Esophagus squamous epithelium (tissue), 4 donors: ENCODE results near the gene IMMP2L.

Experiments used
- POLR2A ChIP-seq, 4 donors: fragments of 450-650 bp; IDR thresholded peaks; one replicate each; pipeline ENCODE4 v1.6.1; 2017; ENCODE audit warnings: antibody characterized with exemption in 4 of 4, mild to moderate bottlenecking in 4 of 4, moderate library complexity in 3 of 4
- TF ChIP-seq, protein P1 (sequence below), 6 experiments: fragments of 450-650 bp in 4 of 6; fragments of 200-600 bp in 2 of 6; sonication (generic) in 2 of 6; IDR thresholded peaks; one replicate each; pipeline ENCODE4 v1.5.1; 2016 to 2019; ENCODE audit warnings: antibody characterized with exemption in 6 of 6, mild to moderate bottlenecking in 4 of 6, moderate library complexity in 4 of 6

DNA sequence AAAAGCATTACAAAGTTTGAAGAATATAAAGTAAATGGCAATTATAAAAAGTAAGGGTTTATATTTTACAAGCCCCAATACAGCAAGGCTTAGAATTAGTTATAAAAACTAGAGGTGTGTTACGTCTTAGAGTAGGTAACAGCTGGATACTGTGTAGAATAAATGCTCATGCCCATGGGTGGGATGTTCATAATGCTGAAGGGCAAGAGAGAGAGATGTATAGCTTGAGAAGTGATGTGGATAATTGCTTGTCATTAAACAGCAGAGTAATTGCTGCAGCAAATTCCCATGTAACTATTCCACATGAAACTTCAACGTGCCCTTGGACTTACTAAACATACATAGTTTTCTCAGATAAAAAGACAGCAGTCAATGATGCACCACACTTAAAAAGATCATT lies 233.8 kb downstream of the IMMP2L start:
- TF ChIP-seq POLR2A (IDR thresholded peaks at IDR 0.05) = no peak
- TF ChIP-seq, protein P1, sequence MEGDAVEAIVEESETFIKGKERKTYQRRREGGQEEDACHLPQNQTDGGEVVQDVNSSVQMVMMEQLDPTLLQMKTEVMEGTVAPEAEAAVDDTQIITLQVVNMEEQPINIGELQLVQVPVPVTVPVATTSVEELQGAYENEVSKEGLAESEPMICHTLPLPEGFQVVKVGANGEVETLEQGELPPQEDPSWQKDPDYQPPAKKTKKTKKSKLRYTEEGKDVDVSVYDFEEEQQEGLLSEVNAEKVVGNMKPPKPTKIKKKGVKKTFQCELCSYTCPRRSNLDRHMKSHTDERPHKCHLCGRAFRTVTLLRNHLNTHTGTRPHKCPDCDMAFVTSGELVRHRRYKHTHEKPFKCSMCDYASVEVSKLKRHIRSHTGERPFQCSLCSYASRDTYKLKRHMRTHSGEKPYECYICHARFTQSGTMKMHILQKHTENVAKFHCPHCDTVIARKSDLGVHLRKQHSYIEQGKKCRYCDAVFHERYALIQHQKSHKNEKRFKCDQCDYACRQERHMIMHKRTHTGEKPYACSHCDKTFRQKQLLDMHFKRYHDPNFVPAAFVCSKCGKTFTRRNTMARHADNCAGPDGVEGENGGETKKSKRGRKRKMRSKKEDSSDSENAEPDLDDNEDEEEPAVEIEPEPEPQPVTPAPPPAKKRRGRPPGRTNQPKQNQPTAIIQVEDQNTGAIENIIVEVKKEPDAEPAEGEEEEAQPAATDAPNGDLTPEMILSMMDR (IDR thresholded peaks at IDR 0.05) = no peak
